NCI-H2227 treated with DMSO at 0.1 percent for 48 hours (cell line): ENCODE results near the gene PLTP.
"Not testable (repeated sequence)": the region's sequence is repeated elsewhere in the genome, so short reads cannot be mapped to it uniquely, and the experiment has no call there.

Source experiments
- DNase-seq: peaks from one replicate; lab custom pipeline; 2025; lab: John Stamatoyannopoulos, UW

PLTP gene

DNA sequence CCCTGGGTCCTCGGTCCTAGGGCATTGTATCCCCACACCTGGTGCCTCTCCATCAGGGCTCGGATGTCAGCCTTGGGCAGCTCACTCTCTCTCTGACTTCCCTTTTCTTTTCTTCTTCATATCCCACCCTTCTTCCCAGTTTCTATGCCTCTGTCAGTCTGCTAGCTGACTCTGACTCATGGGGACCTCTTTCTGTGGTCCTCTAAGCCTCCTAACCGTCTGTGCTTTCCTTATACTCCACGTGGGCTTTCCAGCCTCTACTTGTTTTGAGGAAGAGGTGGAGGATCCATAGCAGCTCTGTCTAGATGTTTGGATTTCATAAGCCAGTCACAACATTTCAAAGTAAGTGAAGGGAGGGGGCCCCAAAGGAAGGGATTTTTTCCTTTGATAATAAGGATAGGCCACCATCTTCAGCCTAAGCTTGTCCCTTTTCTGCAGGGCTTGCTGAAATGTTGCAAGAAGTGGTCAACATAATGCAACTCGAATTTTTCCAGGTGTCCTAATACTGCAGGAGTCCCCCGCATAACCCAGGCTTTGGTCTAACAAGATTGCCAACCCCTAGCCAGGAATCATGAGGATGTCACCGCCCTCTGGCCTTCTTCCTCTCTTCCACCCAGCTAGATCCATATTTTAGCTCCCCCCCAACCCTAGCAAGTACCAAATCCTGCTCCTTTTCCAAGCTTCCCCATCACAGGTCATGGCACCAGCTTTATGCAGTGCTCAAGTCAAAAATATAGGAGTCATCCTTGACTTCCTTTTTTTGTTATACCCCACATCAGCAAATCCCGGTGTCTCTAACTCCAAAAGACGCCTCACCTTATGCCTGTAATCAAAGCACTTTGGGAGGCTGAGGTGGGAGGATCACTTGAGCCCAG, 8.7 kb upstream of the PLTP start:
- no peak for DNase-seq

GRCh38 chr20:45919542-45920399, 7.8 kb upstream of the PLTP start:
- no peak for DNase-seq

GRCh38 chr20:45918779-45919537, 7.0 kb upstream of the PLTP start:
- no peak for DNase-seq

DNA sequence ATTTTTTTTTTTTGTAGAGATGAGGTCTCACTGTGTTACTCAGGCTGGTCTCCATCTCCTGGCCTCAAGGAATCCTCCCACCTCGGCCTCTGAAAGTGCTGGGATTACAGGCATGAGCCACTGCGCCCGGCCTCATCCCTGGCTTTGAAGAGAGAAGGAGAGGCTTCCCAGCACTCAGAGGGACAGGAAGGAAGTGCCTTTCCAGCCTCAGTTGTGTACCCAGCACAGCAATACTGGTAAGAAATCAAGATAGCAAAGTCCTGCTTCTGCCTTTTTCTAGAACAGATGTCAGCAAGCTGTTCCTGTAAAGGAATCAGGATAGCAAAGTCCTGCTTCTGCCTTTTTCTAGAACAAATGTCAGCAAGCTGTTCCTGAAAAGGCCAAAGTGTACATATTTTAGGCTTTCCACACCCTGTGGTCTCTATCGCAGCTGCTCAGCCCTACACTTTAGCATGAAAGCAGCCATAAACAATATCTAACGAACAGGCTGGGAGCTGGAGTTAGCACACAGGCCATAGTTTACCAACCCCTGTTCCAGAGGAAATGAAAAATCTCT, 6.3 kb upstream of the PLTP start:
- DNase-seq, result no peak

DNA sequence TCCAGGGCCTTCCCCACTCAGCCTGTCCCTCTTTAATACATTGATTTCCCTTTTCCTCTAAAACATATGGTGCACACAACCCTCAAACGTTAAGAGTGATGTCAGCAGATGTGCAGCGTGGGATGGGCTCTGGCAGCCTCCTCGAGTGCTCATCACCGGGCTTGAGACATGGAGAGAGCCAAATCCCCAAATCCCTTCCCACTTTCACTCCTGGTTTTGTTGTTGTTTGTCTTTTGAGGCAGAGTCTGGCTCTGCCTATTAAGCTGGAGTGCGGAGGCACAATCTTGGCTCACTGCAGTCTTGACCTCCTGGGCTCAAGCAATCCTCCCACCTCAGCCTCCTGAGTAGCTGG, 5.8 kb upstream of the PLTP start:
- DNase-seq, result no peak

GRCh38 chr20:45913116-45913515, 1.2 kb upstream of the PLTP start:
- no peak for DNase-seq

DNA sequence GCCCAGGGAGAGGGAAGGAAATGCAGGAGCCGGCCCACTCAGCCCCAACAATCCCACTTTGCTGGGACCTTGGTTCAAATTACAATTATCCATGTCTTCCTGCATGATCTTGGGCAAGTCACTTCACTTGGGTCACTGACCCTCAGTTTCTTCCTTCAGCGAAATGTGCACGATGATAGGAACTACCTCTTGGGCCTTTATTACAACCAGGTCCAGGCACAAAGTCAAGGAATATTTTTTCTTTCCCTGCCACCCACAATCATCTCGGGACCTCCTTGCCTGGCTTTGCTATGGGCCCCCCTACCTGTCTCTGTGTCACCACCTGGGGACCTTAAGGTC, 358 bp upstream of the PLTP start:
- no peak for DNase-seq

GRCh38 chr20:45910670-45911485, 1.1 kb downstream of the PLTP start:
- DNase-seq, result peak; percentile 99

DNA sequence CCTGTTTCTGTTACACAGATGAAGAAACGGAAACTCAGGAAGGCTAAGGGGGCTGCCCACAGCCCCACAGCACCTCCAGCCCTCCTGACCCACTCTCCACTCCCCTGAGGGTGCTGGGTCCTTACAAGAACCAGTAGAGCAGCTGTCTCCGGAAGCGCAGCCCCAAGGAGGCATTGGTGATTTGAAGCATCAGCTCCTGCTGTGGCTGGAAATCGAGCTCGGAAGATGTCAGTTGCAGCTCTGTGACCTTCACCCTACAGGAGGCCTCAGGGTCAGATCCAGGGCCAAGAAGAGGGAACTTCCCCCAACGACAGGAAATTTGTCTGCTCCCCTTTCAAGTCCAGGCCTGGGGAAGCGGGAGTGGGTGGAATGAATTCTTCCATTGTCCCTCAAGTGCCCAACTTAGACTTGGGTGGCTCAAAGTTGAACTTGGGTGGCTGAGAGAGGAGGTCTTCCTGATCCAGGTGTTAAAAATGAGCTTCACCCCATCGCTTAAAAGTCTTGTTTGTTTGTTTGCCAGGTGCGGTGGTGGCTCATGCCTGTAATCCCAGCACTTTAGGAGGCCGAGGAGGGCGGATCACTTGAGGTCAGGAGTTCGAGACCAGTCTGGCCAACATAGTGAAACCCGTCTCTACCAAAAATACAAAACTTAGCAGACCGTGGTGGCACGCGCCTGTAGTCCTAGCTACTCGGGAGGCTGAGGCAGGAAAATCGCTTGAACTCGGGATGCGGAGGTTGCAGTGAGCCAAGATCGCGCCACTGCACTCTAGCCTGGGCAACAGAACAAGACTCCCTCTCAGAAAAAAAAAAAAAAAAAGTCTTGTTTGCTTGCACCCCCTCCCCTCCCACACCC, 1.9 kb downstream of the PLTP start:
- no peak for DNase-seq

DNA sequence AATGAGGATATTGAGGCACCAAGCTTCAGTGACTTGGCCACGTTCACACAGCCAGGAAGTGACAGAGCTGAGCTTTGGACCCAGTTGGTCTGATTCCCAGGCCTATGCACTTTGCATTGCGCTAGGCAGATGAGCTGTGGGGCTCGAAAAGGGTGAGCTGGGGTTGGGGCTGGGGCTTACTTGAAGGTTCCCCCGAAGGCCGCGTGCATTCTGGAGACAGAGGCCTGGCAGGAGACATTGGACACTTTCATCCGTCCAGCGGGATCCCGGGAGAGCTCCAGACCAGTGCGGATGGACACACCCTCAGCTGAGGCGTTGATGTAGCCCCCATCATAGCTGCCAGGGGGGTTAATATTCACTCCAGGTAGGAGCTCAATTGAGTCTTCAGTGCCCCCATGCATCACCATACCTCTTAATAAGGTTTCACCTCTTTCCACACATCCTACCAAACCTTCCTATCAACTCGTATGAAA, 2.6 kb downstream of the PLTP start:
- DNase-seq, result no peak

GRCh38 chr20:45908084-45908483, 3.9 kb downstream of the PLTP start:
- no peak for DNase-seq

GRCh38 chr20:45907219-45907948, 4.6 kb downstream of the PLTP start:
- DNase-seq, result no peak

DNA sequence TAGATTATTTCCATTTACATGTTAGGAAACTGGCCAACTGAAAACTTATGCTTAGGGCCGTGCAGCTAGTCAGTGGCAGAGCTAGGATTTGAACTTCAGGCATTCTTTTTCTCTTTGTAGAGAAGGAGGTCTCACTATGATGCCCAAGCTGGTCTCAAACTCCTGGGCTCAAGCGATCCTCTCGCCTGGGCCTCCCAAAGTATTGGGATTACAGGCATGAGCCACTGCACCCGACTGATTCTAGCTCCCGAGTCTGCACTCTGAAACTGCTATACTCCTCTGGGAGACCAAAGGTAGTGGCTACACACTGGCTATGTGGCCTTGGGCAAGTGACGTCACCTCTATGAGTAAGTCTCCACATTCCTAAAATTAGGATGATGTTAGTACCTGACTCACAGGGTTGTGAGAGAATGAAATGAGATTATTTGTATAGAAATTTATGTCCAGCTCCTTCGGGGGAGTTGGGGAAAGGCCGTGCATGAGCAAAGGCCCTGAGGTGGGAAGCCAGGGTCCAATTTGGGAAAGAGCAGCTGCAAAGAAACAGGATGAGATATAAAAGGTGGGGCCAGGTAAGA, 6.4 kb downstream of the PLTP start:
- no peak for DNase-seq

DNA sequence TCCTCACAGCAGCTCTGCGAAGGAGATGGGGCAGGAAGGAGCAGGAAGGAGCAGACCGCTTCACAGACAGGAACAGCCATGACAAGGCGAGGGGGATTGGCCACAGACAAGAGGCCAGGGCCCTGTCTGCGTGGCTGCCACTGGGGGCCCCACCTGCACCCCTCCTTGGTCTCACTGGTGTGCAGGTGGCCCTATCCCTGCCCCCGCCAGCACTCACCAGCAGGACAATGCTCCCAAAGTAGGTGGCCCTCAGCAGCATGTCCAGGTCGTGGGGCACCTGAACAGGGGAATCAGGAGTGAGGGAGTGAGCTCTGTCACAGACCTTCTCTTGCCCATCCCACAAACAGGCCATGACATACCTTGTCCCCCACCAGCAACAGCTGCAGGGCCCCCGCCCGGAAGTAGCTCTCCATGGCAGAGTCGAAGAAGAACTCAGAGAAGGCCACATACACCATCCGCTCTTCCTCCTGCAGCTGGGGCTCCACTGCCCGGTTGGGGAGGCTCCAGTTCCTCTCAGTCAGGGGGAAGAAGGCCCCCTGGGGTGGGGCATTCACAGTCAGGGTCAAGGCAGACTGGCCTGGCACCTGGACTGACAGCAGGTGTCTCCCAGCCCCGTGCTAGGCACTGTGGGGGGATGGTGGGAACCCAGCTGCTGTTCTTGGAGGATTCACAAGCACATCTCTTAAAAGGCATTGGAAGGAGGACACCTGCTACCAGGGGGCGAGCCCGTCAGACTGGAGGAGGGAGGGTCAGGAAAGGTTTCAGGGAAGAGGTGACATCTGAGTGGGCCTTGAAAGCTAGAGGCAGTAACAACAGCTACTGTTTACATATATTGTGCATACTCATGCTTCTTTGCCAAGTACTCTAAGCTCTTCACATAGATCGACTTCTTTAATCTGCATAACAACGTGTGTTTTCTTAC, 7.1 kb downstream of the PLTP start:
- no peak for DNase-seq

DNA sequence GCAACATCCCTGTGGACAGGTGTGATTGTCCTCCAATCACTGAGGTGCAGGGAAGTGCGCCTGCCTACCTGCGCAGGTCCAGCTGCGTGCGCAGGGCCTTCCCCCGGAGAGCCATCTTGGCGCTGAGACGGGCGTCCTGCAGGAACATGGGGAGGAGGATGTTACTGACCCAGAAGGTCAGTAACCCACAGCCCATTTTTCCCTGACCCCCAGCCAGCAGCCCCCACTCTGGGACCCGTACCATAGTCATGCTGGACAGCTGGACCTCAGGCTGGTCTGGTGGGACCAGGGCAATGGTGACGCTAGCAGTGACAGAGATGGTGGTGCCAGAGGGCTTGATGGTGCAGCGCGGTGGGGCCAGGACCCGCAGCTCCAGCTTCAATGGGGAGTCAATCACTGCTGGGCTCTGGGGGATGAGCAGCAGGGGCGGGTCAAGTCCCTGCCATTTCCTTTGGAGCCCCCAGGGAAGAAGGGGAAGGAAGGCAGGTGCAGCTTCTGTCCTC, 9.7 kb downstream of the PLTP start:
- DNase-seq, result no peak

DNA sequence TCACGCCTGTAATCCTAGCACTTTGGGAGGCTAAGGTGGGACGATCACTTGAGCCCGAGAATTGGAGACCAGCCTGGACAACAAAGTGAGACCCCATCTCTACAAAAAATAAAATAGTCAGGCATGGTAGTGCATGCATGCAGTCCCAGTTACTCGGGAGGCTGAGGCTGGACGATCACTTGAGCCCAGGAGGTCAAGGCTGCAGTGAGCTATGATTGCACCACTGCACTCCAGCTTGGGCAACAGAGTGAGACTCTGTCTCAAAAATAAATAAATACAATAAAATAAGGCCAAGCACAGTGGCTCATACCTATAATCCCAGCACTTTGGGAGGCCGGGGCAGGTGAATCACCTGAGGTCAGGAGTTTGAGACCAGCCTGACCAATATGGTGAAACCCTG, 10.6 kb downstream of the PLTP start:
- DNase-seq, result not testable (repeated sequence)

DNA sequence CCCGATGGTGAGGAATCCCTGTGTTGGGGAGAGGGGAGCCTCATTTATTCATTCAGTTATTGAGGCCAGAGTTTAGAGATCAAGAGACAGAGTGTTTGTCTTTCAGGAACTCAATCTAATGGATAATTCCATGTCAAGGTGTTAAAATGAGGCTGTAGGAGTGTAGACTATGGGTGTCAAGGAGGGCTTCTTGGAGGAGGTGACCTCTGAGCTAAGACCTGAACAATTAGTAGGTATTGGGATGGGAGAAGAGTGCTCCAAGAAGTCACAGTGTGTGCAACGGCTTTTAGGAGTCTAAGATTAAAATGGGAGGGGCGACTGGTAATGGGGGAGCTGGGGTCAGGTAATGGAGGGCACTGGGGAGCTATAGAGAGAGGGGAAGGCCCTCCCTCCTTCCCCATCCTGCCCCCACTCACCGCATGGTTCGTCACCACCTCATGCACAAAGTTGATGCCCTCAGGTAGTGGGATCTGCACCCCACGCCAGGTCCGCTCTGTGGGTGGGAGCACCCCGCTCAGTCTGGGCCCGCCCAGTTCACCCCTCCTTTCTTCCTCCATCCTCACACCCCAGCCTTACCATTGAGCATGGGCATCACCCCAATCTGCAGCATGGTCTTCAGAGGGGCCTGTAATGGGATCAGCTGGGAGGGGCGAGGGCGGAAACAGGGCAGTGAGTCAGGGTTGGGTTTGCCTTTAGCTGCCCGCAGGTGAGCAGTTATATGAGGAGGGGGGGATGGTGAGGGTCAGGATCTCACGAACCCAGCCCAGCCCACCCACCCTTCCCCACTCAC, 12.7 kb downstream of the PLTP start:
- DNase-seq, result no peak
